ENCODE data around the gene ERF.

The ERF gene

GRCh38 chr19:42253245-42254088, 1.5 kb downstream of the ERF start:
- peak; percentile 82 for DNase-seq (ENCODE audit: low spot score)

- no peak for DNase-seq (ENCODE audit: low spot score)
Observed at GRCh38 chr19:42252365-42253244, 2.3 kb downstream of the ERF start.

GRCh38 chr19:42251572-42252358, 3.2 kb downstream of the ERF start:
- DNase-seq (ENCODE audit: low spot score): no peak

- no peak for DNase-seq (ENCODE audit: low spot score)
Observed at GRCh38 chr19:42250666-42251531, 4.0 kb downstream of the ERF start.

- no peak for DNase-seq (ENCODE audit: low spot score)
Observed at GRCh38 chr19:42250183-42250665, 4.7 kb downstream of the ERF start.

GRCh38 chr19:42249769-42250168, 5.2 kb downstream of the ERF start:
- no peak for DNase-seq (ENCODE audit: low spot score)

- no peak for DNase-seq (ENCODE audit: low spot score)
Observed at GRCh38 chr19:42249149-42249750, 5.7 kb downstream of the ERF start.

GRCh38 chr19:42248270-42249148, 6.4 kb downstream of the ERF start:
- DNase-seq (ENCODE audit: low spot score): no peak

- DNase-seq (ENCODE audit: low spot score): no peak
Observed at GRCh38 chr19:42247640-42248199, 7.2 kb downstream of the ERF start.

GRCh38 chr19:42246922-42247639, 7.8 kb downstream of the ERF start:
- no peak for DNase-seq (ENCODE audit: low spot score)

- DNase-seq (ENCODE audit: low spot score): no peak
Observed at GRCh38 chr19:42246143-42246921, 8.6 kb downstream of the ERF start.

GRCh38 chr19:42245231-42245630, 9.7 kb downstream of the ERF start:
- DNase-seq (ENCODE audit: low spot score): no peak

- peak; percentile 73 for DNase-seq (ENCODE audit: low spot score)
Observed at GRCh38 chr19:42244347-42245220, 10.3 kb downstream of the ERF start.

- peak; percentile 93 for DNase-seq (ENCODE audit: low spot score)
Observed at GRCh38 chr19:42242512-42243409, 12.2 kb downstream of the ERF start, which contains the start of gene GSK3A. Gene GSK3A (minus strand): TSS chr19:42242602. CDS start chr19:42242465, 137 bp downstream.

- DNase-seq (ENCODE audit: low spot score): no peak
Observed at GRCh38 chr19:42242069-42242511, 12.8 kb downstream of the ERF start.

- no peak for DNase-seq (ENCODE audit: low spot score)
Observed at GRCh38 chr19:42241279-42241678, 13.6 kb downstream of the ERF start.
